HG03025 (cell line): Measurements from ENCODE around the gene MTHFSD.

ENCODE experiments used
- ATAC-seq: cut with Tn5 transposase; IDR thresholded peaks from one replicate; pipeline ENCODE4 v1.9.1; 2021; ENCODE audit warnings: mild to moderate bottlenecking, moderate library complexity; ENCODE audit not compliant: unreplicated experiment, low FRiP score

Gene MTHFSD

GRCh38 chr16:86515777-86516622 is 39.0 kb downstream of the MTHFSD start:
- no peak for ATAC-seq

DNA sequence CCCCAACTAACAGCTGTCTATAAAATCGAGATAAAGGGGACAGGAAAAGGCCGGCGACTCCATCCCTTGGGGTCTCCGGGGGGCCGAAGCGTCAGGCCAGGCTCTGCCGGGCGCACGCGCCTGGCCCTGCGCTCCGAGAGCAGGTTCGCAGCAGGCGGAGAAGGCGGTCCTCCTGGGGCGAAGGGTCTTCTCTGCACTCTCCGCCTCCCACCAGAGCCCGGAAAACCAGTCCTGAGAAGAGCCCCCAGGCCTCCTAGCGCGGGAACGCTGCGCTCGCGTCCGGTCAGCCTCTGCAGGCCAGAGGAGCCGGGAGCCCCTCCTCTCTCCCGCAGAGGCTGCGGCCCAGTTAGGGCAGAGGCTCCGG is 39.6 kb downstream of the MTHFSD start:
- ATAC-seq, result no peak

DNA sequence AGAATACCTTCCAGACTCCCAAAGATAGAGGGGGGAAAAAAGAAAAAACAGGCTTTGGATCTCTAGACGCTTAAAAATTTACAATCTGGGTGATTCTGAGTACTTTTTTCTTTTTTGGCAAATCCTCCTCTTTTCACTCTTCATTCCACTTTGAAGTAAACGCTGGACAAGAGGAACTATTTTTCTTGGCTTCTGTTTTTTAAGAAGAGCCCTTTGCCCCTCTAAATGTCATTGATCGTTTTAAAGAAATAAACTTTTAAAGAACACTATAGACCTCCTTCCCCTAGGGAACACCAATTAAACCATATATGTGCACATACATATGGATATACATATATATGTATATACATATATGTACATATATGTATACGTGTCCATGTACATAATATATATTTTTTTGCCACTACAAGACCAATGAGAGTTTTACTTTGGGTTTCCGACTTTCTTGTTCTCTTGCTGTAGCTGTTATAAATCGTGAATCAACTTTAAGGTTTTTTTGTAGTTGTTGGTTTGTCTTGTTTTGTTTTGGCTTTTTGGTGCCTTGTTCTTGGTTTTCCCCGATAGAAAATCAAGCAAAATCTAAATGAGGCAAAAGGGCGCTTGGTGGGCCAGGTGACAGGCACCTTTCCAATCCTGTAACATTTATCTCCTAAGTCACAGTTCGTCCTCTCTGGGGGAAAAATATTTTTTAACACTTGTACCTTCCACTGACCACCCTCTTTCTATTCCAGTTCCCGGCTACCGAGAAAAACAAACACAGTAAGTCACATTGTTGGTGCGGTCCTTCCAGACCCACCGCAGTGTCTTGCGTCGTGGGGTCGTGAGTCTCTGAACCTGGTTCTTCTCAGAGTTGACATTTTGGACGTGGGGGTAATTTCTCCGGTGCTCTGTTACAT is 40.3 kb downstream of the MTHFSD start:
- ATAC-seq, result no peak

DNA sequence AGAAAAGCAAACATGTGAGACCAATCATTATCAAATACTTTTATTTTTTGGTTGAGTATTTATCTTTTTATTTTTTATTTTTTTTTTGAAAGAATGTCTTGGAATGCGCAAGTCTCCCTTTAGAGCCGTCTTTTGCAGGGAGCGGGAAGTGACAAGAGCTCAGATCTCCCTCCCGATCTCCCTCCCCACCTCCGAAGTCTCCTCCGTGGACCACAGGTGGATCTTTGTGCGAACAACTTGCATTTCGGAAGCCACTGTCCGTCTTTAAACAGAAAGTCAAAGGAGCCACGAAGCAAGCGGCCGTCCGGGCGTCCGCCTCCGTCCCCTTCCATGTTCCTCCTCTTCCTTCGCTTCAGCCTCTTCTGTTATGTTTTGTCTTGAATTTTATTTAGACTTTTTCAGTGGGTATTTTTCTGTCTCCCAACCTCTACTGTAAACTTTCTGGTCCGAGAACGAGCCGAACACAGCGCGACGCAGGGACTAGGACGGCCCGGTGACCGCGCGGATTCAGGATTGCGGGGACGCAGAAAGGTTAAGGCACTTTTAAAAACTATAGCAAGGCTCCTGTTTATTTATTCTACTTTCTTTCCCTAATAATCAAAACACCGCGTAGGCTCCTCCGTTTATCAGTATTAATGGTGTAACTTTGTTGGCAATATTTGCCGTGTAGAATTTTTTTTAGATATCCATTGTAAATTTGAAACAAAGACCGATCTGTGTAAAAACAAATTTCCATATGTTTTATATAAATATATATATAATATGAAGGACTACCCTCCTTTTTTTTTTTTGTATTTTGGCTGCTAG is 41.4 kb downstream of the MTHFSD start:
- no peak for ATAC-seq

DNA sequence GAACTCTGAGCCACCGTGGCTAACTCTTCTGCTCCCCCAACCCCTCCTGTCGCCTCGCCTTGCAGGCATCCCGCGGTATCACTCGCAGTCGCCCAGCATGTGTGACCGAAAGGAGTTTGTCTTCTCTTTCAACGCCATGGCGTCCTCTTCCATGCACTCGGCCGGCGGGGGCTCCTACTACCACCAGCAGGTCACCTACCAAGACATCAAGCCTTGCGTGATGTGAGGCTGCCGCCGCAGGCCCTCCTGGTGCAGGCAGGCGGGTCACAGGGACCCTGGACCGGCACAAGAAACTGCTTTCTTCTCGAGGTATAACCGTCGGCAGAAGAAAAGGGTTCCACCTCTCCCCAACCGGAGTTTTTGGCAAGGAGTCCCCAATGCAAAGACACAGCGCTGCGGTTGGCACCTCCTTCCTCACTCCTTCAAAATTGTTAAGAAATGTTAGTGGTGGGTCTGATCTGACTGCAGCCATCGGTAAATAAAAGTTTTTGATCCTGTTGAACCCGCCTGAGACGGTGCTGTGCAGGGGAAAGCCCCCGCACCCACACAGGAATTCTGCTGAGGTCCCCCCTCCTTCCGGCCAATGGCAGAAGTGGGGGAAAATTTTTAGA is 42.1 kb downstream of the MTHFSD start:
- ATAC-seq, result no peak

DNA sequence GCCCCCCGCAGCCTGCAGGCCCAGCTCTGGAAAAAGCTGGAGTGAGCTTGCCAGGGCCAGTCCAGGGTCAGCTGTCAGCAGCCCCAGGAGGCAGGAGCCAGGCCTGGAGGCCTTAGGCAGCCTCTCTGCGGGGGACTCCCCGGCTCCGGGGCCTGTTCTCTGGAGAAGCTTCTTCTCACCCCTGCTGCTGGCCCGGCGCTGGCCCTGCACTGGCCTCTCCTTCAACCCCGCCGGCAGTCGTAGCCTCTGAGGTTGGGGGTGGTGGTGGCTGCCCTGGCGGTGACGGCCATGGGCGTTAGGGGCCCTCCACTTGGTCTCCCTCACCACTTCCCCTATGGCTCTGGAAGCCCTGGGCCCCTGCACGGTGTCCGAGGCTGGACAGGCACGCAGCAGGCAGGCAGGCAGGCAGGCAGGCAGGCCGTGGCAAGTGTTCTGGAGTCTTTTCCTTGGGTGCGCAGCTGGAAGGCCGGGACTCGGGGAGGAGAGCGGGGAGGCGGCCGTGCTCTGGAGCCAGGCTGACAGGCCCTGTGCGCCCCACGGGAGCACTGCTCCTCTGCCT is 42.7 kb downstream of the MTHFSD start:
- no peak for ATAC-seq

- ATAC-seq, result no peak
Observed at GRCh38 chr16:86511317-86512161, 43.5 kb downstream of the MTHFSD start.

DNA sequence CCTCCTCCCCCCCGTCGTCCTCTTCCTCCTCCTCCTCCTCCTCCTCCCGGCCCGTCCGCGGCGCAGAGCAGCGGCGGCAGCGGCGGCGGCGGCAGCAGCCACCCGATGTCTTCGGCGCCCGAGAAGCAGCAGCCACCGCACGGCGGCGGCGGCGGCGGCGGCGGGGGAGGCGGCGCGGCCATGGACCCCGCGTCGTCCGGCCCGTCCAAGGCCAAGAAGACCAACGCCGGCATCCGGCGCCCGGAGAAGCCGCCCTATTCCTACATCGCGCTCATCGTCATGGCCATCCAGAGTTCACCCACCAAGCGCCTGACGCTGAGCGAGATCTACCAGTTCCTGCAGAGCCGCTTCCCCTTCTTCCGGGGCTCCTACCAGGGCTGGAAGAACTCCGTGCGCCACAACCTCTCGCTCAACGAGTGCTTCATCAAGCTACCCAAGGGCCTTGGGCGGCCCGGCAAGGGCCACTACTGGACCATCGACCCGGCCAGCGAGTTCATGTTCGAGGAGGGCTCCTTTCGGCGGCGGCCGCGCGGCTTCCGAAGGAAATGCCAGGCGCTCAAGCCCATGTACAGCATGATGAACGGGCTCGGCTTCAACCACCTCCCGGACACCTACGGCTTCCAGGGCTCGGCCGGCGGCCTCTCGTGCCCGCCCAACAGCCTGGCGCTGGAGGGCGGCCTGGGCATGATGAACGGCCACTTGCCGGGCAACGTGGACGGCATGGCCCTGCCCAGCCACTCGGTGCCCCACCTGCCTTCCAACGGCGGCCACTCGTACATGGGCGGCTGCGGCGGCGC is 44.4 kb downstream of the MTHFSD start, which contains the start of gene FOXF1:
TSS of gene FOXF1 (plus strand) at position 63 of the 797 bp plus-strand sequence. CDS start at position 106, 43 bp downstream.
- ATAC-seq, result no peak

- no peak for ATAC-seq
Observed at GRCh38 chr16:86509759-86510464, 45.1 kb downstream of the MTHFSD start.

- ATAC-seq, result no peak
Observed at GRCh38 chr16:86508947-86509758, 45.9 kb downstream of the MTHFSD start.

- ATAC-seq, result no peak
Observed at GRCh38 chr16:86508028-86508946, 46.7 kb downstream of the MTHFSD start.

DNA sequence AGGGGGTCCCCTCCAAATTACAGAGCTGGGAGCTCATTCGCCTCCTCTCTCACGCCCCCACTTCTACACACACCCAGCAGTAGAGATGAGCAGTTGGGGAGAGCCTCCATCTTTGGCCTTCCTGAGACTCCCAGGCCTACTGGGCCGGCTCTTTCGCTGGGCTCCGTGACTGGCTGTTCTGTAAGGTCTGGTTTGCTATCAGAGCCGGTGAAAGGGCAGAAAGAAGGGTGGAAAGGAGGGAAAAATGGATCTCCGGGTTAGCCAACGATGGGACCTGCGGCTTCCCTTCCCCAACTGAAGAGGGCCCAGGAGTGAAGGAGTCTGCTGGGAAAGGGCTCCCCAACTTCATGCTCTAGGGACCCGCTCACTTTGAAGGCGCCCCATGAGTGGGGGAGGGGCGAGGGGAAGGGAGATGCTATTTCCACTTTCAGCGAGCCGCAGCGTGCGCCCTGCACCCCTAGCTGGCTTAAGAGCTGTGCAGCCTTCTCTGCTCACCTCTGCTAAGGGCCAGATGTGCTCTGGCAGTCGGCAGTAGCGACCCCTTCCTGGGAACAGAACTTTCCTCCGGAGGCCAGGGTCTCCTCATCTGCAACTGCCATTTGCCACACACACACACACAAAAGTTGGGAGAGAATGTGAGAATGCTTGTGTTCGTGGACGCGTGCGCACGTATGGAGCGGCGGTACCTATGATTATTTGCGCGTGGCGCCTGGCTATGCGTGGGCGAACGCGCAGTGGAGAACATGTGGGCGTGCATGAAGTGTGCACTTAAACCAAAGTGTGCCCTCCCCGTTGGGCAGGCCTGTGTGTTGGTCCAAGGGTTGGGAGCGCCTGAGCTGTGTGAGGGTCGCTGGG is 47.6 kb downstream of the MTHFSD start:
- ATAC-seq, result no peak

GRCh38 chr16:86505899-86506864 is 48.9 kb downstream of the MTHFSD start:
- no peak for ATAC-seq
